HFFc6 (cell line): ENCODE data around the gene PHOSPHO2. TPM values are rescaled to one million over a fixed set of nuclear protein-coding genes. Genes with fewer than 3 reads are reported as not detected.

Source experiments
- DNase-seq: peaks from one replicate; pipeline ENCODE4 v3.0.0-alpha.2; 2018
- H3K27ac Mint-ChIP-seq: 2 replicates; pipeline ENCODE4 v1.8.0; 2020; ENCODE audit warnings: mild to moderate bottlenecking, mixed read lengths
- H3K27me3 Mint-ChIP-seq: 2 replicates; pipeline ENCODE4 v1.8.0; 2021; ENCODE audit warnings: mild to moderate bottlenecking, moderate library complexity, mixed read lengths; ENCODE audit not compliant: insufficient read depth
- H3K36me3 Mint-ChIP-seq: 2 replicates; pipeline ENCODE4 v1.8.0; 2021; ENCODE audit warnings: low read depth, mixed read lengths
- H3K4me1 Mint-ChIP-seq: 2 replicates; pipeline ENCODE4 v1.8.0; 2020; ENCODE audit warnings: low read depth, mixed read lengths
- H3K4me3 Mint-ChIP-seq: 2 replicates; pipeline ENCODE4 v1.8.0; 2020; ENCODE audit warnings: mild to moderate bottlenecking, moderate library complexity, mixed read lengths
- H3K9me3 Mint-ChIP-seq: 2 replicates; pipeline ENCODE4 v1.8.0; 2020; ENCODE audit warnings: mild to moderate bottlenecking, mixed read lengths
- CTCF ChIP-seq: fragments of 200-600 bp; sonication (generic); IDR thresholded peaks from 2 replicates; pipeline ENCODE4 v1.5.0; 2021; ENCODE audit warnings: antibody characterized with exemption, mild to moderate bottlenecking
- total RNA-seq, 6 experiments: library from RNA; stranded (reverse); fragmentation: NEBNext Ultra II Directional; extraction: Animal tissue kit (Norgen Biotek cat#: 25700); gene quantifications; 2 replicates in 1 of 6; 3 replicates in 5 of 6; pipeline ENCODE4 v1.2.3, GENCODE V29; 2021

The PHOSPHO2 gene
- total RNA-seq, 6 experiments from 2014 or later: 1.6 to 2.6 (median 2.0) TPM

DNA sequence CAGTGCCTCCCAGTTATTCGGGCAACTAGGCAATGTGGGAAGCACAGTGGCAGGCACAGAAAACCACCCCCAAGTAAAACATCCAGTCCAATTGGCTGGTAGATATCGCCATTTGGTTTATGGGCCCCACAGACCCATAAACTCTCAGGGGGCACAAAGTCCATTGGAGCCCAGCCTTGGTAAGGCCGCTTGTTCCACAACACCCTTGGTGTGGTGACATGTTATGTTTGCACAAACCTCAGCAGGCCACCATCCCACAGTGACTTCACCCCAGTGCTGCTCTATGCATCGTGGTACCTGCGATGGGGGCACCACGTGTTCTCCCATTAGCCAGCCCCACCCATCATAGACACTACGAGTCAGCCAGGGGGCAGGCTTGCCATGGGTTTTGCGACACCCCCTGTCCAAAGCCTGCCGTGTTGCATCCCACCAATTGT is 18.5 kb downstream of the PHOSPHO2 start:
- no peak overlapping the region for H3K4me3 Mint-ChIP-seq
- H3K9me3 Mint-ChIP-seq: no peaks in the 10 kb centered on the region
- DNase-seq: no peak
- no peaks in the 10 kb centered on the region for H3K36me3 Mint-ChIP-seq
- H3K27me3 Mint-ChIP-seq: no peaks in the 10 kb centered on the region; the same call in none of the 2 replicates
- no peak for TF ChIP-seq CTCF
- H3K27ac Mint-ChIP-seq: no peak overlapping the region
- peaks cover 36% of the 10 kb centered on the region for H3K4me1 Mint-ChIP-seq

GRCh38 chr2:169713331-169713730 is 19.1 kb downstream of the PHOSPHO2 start:
- TF ChIP-seq CTCF: no peak
- Mint-ChIP-seq H3K36me3 (no peaks in the 10 kb centered on the region), H3K4me1 (peaks cover 39% of the 10 kb centered on the region), H3K27ac (no peak overlapping the region), H3K4me3 (no peak overlapping the region), H3K9me3 (no peaks in the 10 kb centered on the region), H3K27me3 (no peaks in the 10 kb centered on the region; the same call in none of the 2 replicates)
- DNase-seq: no peak

DNA sequence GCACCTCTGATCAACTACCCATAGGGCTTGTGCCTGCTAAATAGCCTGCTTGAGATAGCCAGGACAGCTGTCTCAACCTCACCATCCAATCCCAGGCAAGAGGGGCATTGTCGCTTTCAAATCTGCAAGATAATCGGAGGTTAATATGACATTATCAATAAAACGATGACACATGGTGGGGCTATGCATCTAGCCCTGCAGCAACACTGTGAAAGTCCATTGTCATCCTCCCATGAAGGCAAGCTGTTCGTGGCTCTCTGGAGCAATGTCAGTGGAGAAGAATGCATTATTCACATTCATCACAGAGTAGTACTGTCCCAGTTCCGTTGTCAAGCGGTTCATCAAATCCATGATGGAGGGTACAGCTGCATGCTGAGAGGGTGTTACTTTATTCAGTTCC is 20.4 kb downstream of the PHOSPHO2 start:
- no peak for TF ChIP-seq CTCF
- H3K4me3 Mint-ChIP-seq: peak overlapping the region; percentile 71; the same call in 1 of the 2 replicates
- peak; percentile 40 for DNase-seq
- H3K36me3 Mint-ChIP-seq: no peaks in the 10 kb centered on the region
- H3K4me1 Mint-ChIP-seq: peaks cover 39% of the 10 kb centered on the region
- H3K27me3 Mint-ChIP-seq: no peaks in the 10 kb centered on the region; the same call in none of the 2 replicates
- no peaks in the 10 kb centered on the region for H3K9me3 Mint-ChIP-seq
- H3K27ac Mint-ChIP-seq: no peak overlapping the region

DNA sequence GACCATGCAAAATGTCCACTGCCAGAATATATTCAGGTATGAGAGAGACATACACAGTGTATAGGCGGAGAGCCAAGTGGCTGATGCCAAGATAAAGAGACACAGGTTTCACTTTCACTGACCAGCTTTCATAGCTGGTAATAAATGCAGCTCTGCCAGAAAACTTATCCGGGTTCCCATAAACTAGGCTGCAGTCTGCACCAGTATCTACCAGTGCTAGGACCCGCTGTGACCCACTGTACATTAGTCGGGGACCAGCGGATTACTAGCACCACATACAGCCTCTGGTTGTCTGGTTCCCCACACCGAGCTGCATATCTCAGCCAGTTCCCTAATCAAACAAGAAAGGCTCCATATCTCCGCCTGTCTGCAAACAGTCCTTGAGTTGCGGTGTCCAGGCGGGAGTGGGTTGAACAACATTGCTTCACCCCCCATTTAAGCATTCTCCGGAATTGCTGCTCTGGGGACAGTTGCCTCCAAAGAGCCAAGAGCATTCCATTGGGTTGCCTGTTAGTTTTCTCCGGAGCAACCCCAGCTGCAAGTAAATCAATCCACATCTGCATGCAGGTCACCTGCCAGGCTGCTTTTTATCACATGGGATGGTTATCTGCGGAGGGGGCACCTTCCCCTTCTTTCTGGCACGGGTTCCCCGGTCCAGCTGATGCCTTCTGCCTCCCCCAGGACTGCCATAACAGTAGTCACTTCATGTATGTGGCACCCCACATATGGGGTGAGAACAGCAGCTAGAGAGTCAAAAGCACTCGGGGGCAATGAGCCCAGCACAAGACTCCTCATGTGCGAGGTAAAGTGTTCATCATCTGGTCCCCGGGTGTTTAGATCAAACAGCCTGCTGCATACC is 21.3 kb downstream of the PHOSPHO2 start:
- Mint-ChIP-seq H3K4me3 (peak overlapping the region; percentile 71), H3K27me3 (no peaks in the 10 kb centered on the region; the same call in none of the 2 replicates)
- no peak for DNase-seq

DNA sequence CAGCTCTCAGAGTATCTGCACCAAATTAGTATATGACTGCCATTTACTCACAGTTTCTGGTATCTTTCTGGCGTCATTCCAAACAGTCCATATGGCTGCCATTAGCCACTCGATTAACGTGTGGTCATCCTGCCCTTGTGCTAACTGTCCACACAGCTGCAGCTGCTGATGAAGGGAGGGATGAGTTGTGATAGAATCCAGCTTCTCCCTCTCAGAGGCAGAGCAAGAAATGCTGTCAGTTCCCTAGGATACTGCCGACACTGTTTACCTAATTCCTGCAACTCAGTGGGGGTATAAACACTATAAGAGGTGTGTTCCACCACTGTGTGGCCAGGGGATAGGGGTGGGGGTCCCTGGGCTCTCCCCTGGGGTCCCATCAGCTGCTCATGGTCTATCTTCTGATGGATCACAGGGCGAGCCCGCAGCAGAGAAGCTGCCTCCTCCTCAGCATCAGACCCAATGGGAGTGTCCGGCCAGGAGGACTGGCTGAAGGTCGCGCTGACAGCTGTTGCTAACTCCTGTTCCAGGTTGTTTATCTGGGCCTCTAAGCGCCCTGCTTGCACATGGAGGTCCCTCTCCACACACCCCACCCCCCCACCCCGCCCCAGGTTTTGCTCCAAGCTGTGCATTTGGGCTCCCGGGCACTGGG is 22.1 kb downstream of the PHOSPHO2 start:
- peak overlapping the region; percentile 71 for H3K4me3 Mint-ChIP-seq

More for the DNA sequence above, 21.3 kb downstream of the PHOSPHO2 start:
- Mint-ChIP-seq H3K27ac (peak overlapping the region; percentile 20; the same call in 1 of the 2 replicates), H3K4me1 (peaks cover 39% of the 10 kb centered on the region), H3K9me3 (no peaks in the 10 kb centered on the region), H3K36me3 (no peaks in the 10 kb centered on the region)
- TF ChIP-seq CTCF: no peak

More for the DNA sequence above, 22.1 kb downstream of the PHOSPHO2 start:
- H3K4me1 Mint-ChIP-seq: peaks cover 39% of the 10 kb centered on the region
- H3K36me3 Mint-ChIP-seq: no peaks in the 10 kb centered on the region
- no peaks in the 10 kb centered on the region for H3K9me3 Mint-ChIP-seq
- no peak for TF ChIP-seq CTCF
- H3K27me3 Mint-ChIP-seq: no peaks in the 10 kb centered on the region; the same call in none of the 2 replicates
- no peak overlapping the region for H3K27ac Mint-ChIP-seq
- peak; percentile 62 for DNase-seq
